Keratinocyte (primary cell): ENCODE data around the gene PIBF1. TPM values are rescaled to one million over a fixed set of nuclear protein-coding genes. Genes with fewer than 3 reads are reported as not detected.

Experiments used
- DNase-seq: peaks from one replicate; pipeline ENCODE4 v3.0.0-alpha.2; 2011; ENCODE audit warnings: low read depth, missing footprints, low spot score
- FAIRE-seq: peaks from 2 replicates; lab custom pipeline; 2011; peaks lifted over from hg19 to GRCh38; lab: Jason Lieb, UNC
- H2AFZ ChIP-seq: 2 replicates; pipeline ENCODE4 v1.6.0; 2012; ENCODE audit warnings: low read length, control low read depth, inconsistent platforms; ENCODE audit not compliant: control insufficient read depth
- H3K27ac ChIP-seq: 2 replicates; pipeline ENCODE4 v1.5.1; 2011; ENCODE audit warnings: low read length; ENCODE audit not compliant: control insufficient read depth, insufficient read depth
- H3K27me3 ChIP-seq: 3 replicates; pipeline ENCODE4 v1.6.0; 2011; ENCODE audit warnings: low read length; ENCODE audit not compliant: control insufficient read depth, insufficient read depth; ENCODE audit errors: extremely low read depth
- H3K36me3 ChIP-seq, 2 experiments: 2 replicates in 1 of 2; 3 replicates in 1 of 2; pipeline ENCODE4 v1.5.1; 2011; ENCODE audit warnings: low read length in 2 of 2, mild to moderate bottlenecking in 1 of 2; ENCODE audit not compliant: control insufficient read depth in 2 of 2, insufficient read depth in 2 of 2; ENCODE audit errors: extremely low read depth in 1 of 2
- H3K4me1 ChIP-seq: 3 replicates; pipeline ENCODE4 v1.5.1; 2011; ENCODE audit warnings: low read length; ENCODE audit not compliant: control insufficient read depth, insufficient read depth; ENCODE audit errors: extremely low read depth
- H3K4me2 ChIP-seq: 3 replicates; pipeline ENCODE4 v1.6.0; 2011; ENCODE audit warnings: low read depth, low read length; ENCODE audit not compliant: control insufficient read depth, insufficient read depth; ENCODE audit errors: extremely low read depth
- H3K4me3 ChIP-seq, 3 experiments: fragments of 200-600 bp in 1 of 3; sonication (generic) in 1 of 3; 2 replicates in 2 of 3; 3 replicates in 1 of 3; pipeline ENCODE4 v1.5.1; 2011 to 2016; ENCODE audit warnings: low read length in 3 of 3, mild to moderate bottlenecking in 3 of 3, control low read depth in 2 of 3, inconsistent platforms in 1 of 3, low read depth in 1 of 3, mixed read lengths in 1 of 3, mixed run types in 1 of 3, moderate library complexity in 1 of 3; ENCODE audit not compliant: control insufficient read depth in 2 of 3, insufficient read depth in 2 of 3; ENCODE audit errors: extremely low read depth in 1 of 3
- H3K79me2 ChIP-seq: 2 replicates; pipeline ENCODE4 v1.6.0; 2012; ENCODE audit warnings: low read length; ENCODE audit not compliant: control insufficient read depth, insufficient read depth
- H3K9ac ChIP-seq: 3 replicates; pipeline ENCODE4 v1.6.0; 2011; ENCODE audit warnings: low read length; ENCODE audit not compliant: control insufficient read depth, insufficient read depth; ENCODE audit errors: extremely low read depth
- H3K9me1 ChIP-seq: 3 replicates; pipeline ENCODE4 v1.6.0; 2011; ENCODE audit warnings: low read length; ENCODE audit not compliant: control insufficient read depth, insufficient read depth; ENCODE audit errors: extremely low read depth
- H3K9me3 ChIP-seq: 2 replicates; pipeline ENCODE4 v1.5.1; 2012; ENCODE audit warnings: low read depth, low read length; ENCODE audit not compliant: control insufficient read depth
- H4K20me1 ChIP-seq: 3 replicates; pipeline ENCODE4 v1.6.0; 2011; ENCODE audit warnings: low read length; ENCODE audit not compliant: control insufficient read depth, insufficient read depth; ENCODE audit errors: extremely low read depth
- EZH2 ChIP-seq: IDR thresholded peaks from one replicate; pipeline ENCODE4 v1.6.1; 2012; ENCODE audit warnings: inconsistent platforms, mild to moderate bottlenecking, low read length, moderate library complexity
- dilution Hi-C: fragments of 300-500 bp; cut with MboI; formaldehyde crosslinking; loops from one replicate; pipeline ENCODE4 v1.7.0; 2020; ENCODE audit warnings: low sequenced_read_pairs; ENCODE audit not compliant: extremely low pct_ligation_motif_present
- polyA plus RNA-seq, 5 experiments: library from polyadenylated mRNA; depleted of rRNA in 3 of 5; stranded (reverse) in 3 of 5; stranded (forward) in 1 of 5; unstranded in 1 of 5; fragments of >200 nt; gene quantifications; 1 replicate in 1 of 5; 2 replicates in 3 of 5; 3 replicates in 1 of 5; pipeline versions ENCODE4 v1.2.1 to v1.2.3, GENCODE V29; 2011 to 2012; ENCODE audit warnings: missing spikeins in 2 of 5, low read depth in 1 of 5, low replicate concordance in 1 of 5
- TF ChIP-seq, protein P1 (sequence below), 3 experiments: IDR thresholded peaks in 1 of 3; conservative IDR thresholded peaks in 1 of 3; optimal IDR thresholded peaks in 1 of 3; 2 replicates in 2 of 3; 3 replicates in 1 of 3; pipeline versions ENCODE3 to v1.5.1; 2011; ENCODE audit warnings: low read length in 3 of 3, mild to moderate bottlenecking in 3 of 3, moderate library complexity in 2 of 3, control low read depth in 1 of 3, inconsistent platforms in 1 of 3; ENCODE audit not compliant: insufficient read depth in 2 of 3; ENCODE audit errors: extremely low read depth in 1 of 3

PIBF1 gene
- polyA plus RNA-seq, 1 donor (not counting 4 experiments of a cell fraction or from before 2014, with no cell fraction given), result 9.1 TPM

DNA sequence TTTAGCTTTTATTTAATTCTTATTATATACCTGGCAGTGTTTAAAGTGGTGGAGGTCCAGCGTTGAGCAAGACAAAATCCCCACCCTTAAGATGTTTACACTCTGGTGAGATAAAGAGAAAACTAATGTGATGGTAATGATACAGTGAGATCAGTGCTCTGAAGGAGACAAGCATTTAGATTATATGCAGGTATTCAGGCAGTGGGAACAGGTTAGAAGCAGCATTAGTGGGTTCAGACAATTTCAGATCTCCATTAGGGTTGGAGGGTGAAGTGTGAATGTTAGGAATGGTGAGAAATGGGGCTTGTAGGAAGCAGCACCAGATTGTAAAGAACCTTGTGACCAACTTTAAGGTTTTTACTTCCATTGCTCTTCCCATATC lies 39.0 kb downstream of the PIBF1 start:
- no peak overlapping the region for H3K9ac ChIP-seq
- H3K4me2 ChIP-seq, result no peak overlapping the region
- H4K20me1 ChIP-seq, result no peaks in the 10 kb centered on the region
- H3K27ac ChIP-seq, result no peak overlapping the region
- no peaks in the 10 kb centered on the region for H3K9me3 ChIP-seq
- TF ChIP-seq EZH2, result no peak
- TF ChIP-seq, protein P1, sequence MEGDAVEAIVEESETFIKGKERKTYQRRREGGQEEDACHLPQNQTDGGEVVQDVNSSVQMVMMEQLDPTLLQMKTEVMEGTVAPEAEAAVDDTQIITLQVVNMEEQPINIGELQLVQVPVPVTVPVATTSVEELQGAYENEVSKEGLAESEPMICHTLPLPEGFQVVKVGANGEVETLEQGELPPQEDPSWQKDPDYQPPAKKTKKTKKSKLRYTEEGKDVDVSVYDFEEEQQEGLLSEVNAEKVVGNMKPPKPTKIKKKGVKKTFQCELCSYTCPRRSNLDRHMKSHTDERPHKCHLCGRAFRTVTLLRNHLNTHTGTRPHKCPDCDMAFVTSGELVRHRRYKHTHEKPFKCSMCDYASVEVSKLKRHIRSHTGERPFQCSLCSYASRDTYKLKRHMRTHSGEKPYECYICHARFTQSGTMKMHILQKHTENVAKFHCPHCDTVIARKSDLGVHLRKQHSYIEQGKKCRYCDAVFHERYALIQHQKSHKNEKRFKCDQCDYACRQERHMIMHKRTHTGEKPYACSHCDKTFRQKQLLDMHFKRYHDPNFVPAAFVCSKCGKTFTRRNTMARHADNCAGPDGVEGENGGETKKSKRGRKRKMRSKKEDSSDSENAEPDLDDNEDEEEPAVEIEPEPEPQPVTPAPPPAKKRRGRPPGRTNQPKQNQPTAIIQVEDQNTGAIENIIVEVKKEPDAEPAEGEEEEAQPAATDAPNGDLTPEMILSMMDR (optimal IDR thresholded peaks at IDR 0.05 in 1 of 3, IDR thresholded peaks at IDR 0.05 in 1 of 3, conservative IDR thresholded peaks at IDR 0.05 in 1 of 3; ENCODE audit: extremely low read depth in 1 of 3, insufficient read depth in 2 of 3, low read length in 3 of 3), result no peak
- no peak overlapping the region for H3K4me3 ChIP-seq
- FAIRE-seq (no peak), DNase-seq (no peak)
- H3K36me3 ChIP-seq, result peaks cover 0 to 3% of the 10 kb centered on the region in 2 experiments
- dilution Hi-C loops, result no loop called here
- H3K27me3 ChIP-seq, result no peaks in the 10 kb centered on the region
- no peaks in the 10 kb centered on the region for H3K79me2 ChIP-seq
- H3K4me1 ChIP-seq, result no peaks in the 10 kb centered on the region
- no peak overlapping the region for H2AFZ ChIP-seq
- H3K9me1 ChIP-seq, result no peaks in the 10 kb centered on the region

DNA sequence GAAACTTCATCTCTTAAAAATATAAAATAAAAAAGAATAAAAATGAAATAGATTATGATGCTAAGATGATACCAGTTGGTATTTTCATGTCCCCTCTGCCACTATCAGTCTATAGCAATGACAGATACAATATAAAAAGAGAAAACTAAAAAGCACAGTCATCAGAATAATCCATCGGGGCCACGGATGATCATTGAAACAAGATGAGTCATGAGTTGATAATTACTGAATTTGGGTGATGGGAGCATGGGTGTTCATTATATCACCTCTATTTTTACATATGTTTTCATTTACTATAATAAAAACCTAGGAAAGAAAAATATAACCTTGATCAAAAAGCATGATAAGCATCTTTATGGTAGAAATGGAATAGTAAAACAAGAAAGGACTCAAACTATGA lies 41.1 kb downstream of the PIBF1 start:
- peaks cover 0 to 3% of the 10 kb centered on the region in 2 experiments for H3K36me3 ChIP-seq

More for the DNA sequence above, 41.1 kb downstream of the PIBF1 start:
- Histone ChIP-seq H3K4me3 (no peak overlapping the region), H3K9me3 (no peaks in the 10 kb centered on the region), H3K9me1 (no peaks in the 10 kb centered on the region), H3K79me2 (no peaks in the 10 kb centered on the region), H3K27me3 (no peaks in the 10 kb centered on the region), H3K9ac (no peak overlapping the region), H3K4me1 (no peaks in the 10 kb centered on the region), H3K27ac (no peak overlapping the region), H4K20me1 (no peaks in the 10 kb centered on the region), H2AFZ (no peak overlapping the region), H3K4me2 (no peak overlapping the region)
- dilution Hi-C loops, result no loop called here
- TF ChIP-seq EZH2, result no peak
- TF ChIP-seq, protein P1 (optimal IDR thresholded peaks at IDR 0.05 in 1 of 3, IDR thresholded peaks at IDR 0.05 in 1 of 3, conservative IDR thresholded peaks at IDR 0.05 in 1 of 3; ENCODE audit: extremely low read depth in 1 of 3, insufficient read depth in 2 of 3, low read length in 3 of 3), result no peak
- DNase-seq (no peak), FAIRE-seq (no peak)
